NCI-H345 treated with DMSO at 0.1 percent for 48 hours (cell line): ENCODE measurements around the gene PSMD10.

Experiments
- DNase-seq: peaks from one replicate; lab custom pipeline; 2025; ENCODE audit not compliant: unreplicated experiment; lab: John Stamatoyannopoulos, UW

PSMD10 gene

GRCh38 chrX:108091264-108091877, at the start of gene PSMD10, which contains the start of gene ATG4A:
PSMD10 (minus strand) TSS chrX:108091542; CDS start chrX:108091520, 22 bp downstream.
ATG4A (plus strand) TSS chrX:108091778; CDS start chrX:108091827, 49 bp downstream.
- peak; percentile 93 for DNase-seq

DNA sequence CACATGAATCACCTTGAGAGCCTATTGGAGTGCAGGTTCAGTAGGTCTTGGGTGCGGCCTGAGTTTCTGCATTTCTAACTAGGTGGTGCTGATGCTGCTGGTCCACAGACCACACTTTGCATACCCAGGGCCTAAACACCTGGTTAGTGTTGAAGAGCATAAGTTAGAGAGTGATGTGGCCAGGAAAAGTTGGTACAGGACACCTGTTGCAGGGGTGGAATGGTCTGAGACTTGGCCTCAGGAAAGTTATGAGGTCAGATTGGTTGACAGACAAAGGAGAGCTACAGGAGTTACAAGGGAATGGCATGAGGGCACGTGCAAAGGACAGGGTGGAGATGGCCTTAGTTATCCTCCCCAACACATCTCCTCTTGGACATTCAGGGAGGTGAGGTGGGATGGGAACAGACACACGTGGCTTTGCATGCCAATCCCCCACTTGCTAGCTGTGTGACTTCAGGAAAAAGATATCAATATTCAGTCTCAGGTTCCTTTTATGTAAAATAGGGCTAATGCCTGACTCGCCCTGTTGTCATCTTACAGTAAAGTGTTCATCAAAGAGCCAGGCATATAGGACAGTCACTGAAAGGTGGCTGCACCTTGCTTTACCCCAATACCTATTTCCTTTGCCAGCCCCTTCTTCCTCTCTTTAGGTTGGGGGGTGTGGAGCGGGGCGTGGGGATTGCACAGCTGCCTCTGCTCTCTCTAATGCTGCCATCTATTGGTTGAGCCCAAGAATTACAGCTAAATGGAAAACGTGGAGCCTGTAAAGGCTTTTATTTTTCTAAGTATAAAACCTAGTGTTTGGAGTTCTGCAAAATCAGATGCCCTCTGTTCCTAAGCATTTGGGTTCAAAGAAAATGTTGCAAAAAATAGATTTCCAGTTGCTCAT, 47.7 kb upstream of the PSMD10 start:
- no peak for DNase-seq

GRCh38 chrX:108134724-108135123, 43.4 kb upstream of the PSMD10 start:
- no peak for DNase-seq

GRCh38 chrX:108132876-108133275, 41.5 kb upstream of the PSMD10 start:
- DNase-seq = no peak

GRCh38 chrX:108132034-108132433, 40.7 kb upstream of the PSMD10 start:
- DNase-seq = no peak

DNA sequence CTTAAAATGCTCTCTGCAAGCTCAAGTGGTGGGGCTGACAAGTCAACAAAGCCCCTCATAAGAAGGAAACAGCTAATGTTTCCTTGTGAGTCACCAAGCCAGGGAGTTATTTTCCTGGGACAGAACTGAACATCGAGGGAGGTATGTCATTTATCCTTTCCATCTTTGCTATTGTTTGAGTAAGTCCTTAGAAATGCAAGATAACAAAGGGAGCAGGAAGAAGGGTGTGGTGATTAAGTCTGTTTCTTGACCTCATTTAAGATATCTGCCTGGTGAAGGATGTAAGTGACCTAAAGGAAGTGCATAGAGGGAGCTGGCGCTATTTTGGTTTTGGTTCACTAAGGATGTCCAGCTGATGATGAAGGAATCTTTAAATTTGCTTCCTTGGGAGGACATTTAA, 40.1 kb upstream of the PSMD10 start:
- no peak for DNase-seq

- DNase-seq = no peak
These were observed 39.5 kb upstream of the PSMD10 start for GRCh38 chrX:108130889-108131288.

- no peak for DNase-seq
These were observed 35.8 kb upstream of the PSMD10 start for GRCh38 chrX:108127152-108127551.

- no peak for DNase-seq
These were observed 35.3 kb upstream of the PSMD10 start for GRCh38 chrX:108126661-108127060.

GRCh38 chrX:108123591-108124366, 32.4 kb upstream of the PSMD10 start:
- DNase-seq = no peak

GRCh38 chrX:108122748-108123147, 31.4 kb upstream of the PSMD10 start:
- no peak for DNase-seq

GRCh38 chrX:108121291-108121690, 29.9 kb upstream of the PSMD10 start:
- DNase-seq = no peak

DNA sequence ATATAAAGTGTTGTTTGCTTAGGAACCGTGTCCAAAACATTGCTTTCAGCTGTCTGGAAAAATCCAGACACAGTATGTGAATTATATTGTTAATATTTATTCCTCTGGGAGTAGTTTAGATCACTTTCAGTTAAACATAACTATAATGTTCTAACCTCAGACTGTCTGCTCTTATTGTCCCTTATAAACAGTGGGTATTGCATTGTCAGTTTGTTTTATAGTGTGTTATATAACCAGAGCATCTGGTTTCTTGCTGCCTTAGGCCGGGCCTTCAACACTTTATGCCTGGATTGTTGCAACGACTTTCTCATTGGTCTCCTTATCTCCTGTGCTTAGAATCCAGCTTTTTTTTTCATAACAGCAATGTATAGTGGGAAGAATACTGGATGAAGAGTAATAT, 26.6 kb upstream of the PSMD10 start:
- DNase-seq = no peak

- DNase-seq = no peak
These were observed 23.2 kb upstream of the PSMD10 start for GRCh38 chrX:108114541-108114940.

DNA sequence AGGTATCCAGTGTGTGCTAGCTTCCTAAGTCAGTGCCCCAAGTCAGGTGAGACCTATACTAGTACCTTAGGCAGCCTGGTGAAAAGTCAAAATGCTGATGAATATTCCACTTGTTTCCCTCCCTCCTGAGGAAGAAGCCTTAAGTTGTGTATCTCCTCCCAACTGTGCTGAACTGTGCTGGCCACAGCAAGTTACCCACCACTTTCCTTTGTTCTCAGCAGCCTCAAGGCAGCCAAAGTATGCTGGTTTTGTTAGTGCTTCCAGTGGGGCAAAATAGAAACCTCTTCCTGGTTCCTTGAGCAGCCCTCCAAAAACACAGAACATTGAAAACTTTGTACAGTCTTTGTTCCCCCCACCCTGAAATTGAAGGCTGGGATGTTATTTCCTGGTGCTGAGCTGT, 14.1 kb upstream of the PSMD10 start:
- no peak for DNase-seq

DNA sequence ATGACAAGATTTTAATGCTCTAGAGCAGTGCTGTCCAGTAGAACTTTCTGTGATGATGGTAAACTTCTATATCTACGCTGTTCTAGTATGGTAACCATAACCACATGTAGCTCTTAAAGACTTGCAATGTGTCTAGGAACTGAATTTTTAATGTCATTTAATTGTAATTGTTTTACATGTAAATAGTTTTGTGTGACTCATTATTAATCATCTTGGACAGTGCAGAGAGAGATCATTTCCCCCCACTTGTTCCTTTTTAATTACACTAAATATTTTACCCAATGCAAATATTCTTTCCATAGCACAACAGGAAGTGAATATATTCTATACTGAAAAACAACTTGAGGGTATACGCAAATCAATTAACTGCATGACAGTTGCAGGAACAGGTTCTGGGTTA, 6.0 kb upstream of the PSMD10 start:
- DNase-seq = no peak

DNA sequence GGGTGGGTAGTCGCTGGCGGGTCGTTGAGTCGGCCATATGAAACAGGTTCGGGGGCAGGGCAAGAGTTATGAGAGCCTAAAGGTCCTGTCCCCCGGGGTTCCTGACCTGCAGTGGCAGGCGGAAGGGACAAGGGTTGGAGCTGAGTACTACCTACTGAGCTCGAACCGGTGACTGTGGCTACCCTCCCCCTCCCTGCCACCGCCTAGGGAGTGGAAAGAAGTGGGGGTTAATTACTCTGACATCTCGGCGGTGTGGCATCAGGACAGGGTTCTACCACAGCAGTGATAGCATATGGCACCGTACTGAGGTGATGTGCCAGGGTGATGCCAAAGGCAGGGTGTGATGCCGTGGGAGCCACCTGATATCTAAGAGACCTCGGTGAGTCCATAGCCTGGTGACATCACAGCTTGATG, 543 bp upstream of the PSMD10 start:
- peak; percentile 37 for DNase-seq

DNA sequence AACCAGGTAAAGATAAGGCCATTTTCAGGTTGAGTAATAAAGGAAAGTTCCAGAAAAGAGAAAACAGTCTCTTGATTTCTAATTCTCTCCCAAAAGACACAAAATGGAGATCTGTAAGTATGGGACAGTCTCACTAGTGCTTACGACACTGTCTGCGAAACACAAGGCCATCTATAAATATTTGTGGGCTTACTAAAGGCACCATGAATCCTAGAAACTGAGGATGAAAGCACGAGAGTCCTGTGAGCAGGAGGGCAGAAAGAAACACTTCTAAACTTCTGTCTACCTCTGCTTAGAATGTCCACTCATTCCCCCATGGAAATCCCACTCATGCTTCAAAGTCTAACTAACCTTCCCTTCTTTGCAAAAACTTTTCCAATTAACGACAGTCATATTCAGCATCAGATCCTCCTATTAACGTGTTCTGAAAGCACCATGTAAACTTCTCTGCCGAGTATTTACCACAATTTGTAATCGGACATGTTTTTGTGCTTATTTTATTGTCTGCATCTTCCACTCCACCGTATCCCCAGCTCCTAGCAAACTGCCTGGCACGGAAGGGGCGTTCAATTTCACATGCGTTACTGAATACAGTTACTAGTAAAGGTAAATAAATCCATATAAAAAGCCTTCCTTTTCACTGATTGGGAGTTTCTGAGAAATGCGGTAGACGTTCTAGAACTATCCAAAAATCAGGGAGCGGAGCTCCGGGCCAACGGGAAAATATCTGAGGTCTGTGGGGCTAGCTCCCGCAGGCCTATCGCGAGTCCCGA, 665 bp downstream of the PSMD10 start:
- peak; percentile 9 for DNase-seq

DNA sequence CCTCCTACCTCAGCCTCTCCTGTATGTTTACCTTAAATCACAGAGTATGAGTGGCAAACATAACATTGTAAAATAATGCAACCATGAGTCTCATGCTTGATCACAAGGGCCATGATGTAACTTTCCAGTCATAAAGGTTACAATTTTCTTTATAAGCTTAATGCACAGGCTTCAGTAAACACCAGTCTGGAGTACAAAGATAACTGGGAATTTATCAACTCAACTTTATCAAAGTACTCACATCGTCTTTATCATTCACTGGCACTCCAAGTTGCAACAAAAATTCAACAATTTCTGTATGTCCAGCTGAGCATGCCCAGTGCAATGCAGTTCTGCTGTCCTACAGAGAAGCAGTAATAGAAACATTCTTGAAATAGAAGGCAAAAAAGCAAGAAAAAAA, 2.8 kb downstream of the PSMD10 start:
- DNase-seq = no peak

DNA sequence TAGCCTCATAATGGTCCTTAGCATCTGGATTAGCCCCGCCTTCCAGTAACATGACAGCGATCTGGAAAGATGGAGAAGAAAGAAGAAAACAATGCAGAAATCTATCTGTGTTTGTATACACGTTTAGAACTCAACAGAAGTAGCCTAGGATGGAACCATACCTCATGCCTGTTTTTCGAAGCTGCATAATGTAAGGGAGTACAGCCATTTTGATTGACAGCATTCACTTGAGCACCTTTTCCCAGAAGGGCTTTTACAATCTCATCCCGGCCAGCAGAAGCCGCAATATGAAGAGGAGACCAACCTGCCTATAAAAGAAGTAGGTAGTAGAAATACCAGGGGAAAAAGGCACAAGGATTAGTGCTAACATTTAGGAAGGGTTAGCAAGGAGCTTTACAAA, 3.5 kb downstream of the PSMD10 start:
- no peak for DNase-seq

GRCh38 chrX:108081110-108081509, 10.2 kb downstream of the PSMD10 start:
- DNase-seq = no peak
